ENCODE measurements around the gene TXN.
A peak's percentile ranks its signal among the peaks of the same experiment; 100 is the strongest.
"Not testable (repeated sequence)": the region's sequence is repeated elsewhere in the genome, so short reads cannot be mapped to it uniquely, and the experiment has no call there.

TXN gene

DNA sequence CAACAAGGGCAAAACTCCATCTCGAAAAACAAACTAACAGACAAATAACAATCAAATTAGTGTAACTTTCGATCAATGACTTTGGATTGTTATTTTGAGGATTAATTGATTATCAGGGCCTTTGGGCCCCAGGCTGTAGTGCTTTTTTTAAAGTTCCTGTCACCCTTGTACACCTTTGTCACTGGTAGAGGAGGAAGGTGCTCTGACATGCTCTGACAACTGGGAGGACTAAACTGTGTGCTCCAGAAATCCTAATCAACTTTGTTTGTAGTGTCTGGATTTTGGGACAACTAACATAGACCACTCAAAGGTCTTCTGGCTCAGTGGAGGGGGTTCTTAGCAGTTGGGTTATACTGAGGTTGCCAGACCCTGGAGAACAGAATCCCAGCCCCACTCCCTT is 1.8 kb downstream of the TXN start:
- ChIA-PET POLR2A (no interaction called here), CTCF (no interaction called here)
- DNase-seq (ENCODE audit: extremely low spot score), result no peak
- TF ChIP-seq BHLHE40 (IDR thresholded peaks at IDR 0.05; ENCODE audit: borderline replicate concordance), result no peak
- no peak for TF ChIP-seq SUZ12 (IDR thresholded peaks at IDR 0.05)
- no peak for TF ChIP-seq ZNF384 (IDR thresholded peaks at IDR 0.05)
- TF ChIP-seq TARDBP (IDR thresholded peaks at IDR 0.05), result no peak
- TF ChIP-seq PKNOX1 (IDR thresholded peaks at IDR 0.05), result no peak
- TF ChIP-seq L3MBTL2 (conservative IDR thresholded peaks at IDR 0.05), result no peak
- TF ChIP-seq CTBP1 (IDR thresholded peaks at IDR 0.05; ENCODE audit: borderline replicate concordance), result no peak
- TF ChIP-seq SP1 (IDR thresholded peaks at IDR 0.05), result no peak
- no peak for TF ChIP-seq FOXM1 (IDR thresholded peaks at IDR 0.05; ENCODE audit: borderline replicate concordance)
- no peak for TF ChIP-seq HDGF (IDR thresholded peaks at IDR 0.05; ENCODE audit: borderline replicate concordance)
- TF ChIP-seq FOXA1 (IDR thresholded peaks at IDR 0.05), result no peak
- no peak for TF ChIP-seq ARNT (IDR thresholded peaks at IDR 0.05)
- TF ChIP-seq FOXK2 (IDR thresholded peaks at IDR 0.05), result no peak
- TF ChIP-seq NFRKB (IDR thresholded peaks at IDR 0.05), result no peak
- TF ChIP-seq LEF1 (IDR thresholded peaks at IDR 0.05; ENCODE audit: borderline replicate concordance), result no peak
- no peak for TF ChIP-seq ELF4 (IDR thresholded peaks at IDR 0.05)

DNA sequence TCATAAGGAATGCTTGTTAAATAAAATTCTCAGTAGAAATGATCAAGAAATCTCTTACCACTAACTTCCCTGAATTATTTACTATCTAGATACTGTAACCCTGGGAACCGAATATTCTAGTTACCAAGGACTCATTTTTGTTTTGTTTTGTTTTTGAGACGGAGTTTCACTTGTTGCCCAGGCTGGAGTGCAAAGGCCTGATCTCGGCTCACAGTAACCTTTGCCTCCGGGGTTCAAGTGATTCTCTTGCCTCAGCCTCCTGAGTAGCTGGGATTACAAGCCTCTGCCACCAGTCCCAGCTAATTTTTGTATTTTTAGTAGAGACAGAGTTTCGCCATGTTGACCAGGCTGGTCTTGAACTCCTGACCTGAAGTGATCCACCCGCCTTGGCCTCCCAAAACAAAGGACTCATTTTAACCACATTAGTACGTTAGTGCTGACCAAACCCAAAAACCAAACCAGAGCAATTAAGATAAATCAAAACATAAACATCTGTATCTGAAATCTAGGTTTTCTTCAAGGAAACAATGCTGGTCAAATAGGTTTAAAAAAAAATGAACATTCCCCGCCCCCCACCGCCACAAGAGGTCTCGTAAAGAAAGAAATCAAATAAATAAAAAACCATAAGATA is 3.7 kb downstream of the TXN start:
- TF ChIP-seq FOXA1 (IDR thresholded peaks at IDR 0.05), result no peak
- peak; percentile 54; the same call in 1 of the 2 replicates for TF ChIP-seq ZNF384 (IDR thresholded peaks at IDR 0.05)
- TF ChIP-seq HDGF (IDR thresholded peaks at IDR 0.05; ENCODE audit: borderline replicate concordance), result no peak
- TF ChIP-seq CTBP1 (IDR thresholded peaks at IDR 0.05; ENCODE audit: borderline replicate concordance), result no peak
- no peak for TF ChIP-seq ELF4 (IDR thresholded peaks at IDR 0.05)
- TF ChIP-seq BHLHE40 (IDR thresholded peaks at IDR 0.05; ENCODE audit: borderline replicate concordance), result no peak
- DNase-seq (ENCODE audit: extremely low spot score), result no peak
- ChIA-PET POLR2A (no interaction called here), CTCF (no interaction called here)

DNA sequence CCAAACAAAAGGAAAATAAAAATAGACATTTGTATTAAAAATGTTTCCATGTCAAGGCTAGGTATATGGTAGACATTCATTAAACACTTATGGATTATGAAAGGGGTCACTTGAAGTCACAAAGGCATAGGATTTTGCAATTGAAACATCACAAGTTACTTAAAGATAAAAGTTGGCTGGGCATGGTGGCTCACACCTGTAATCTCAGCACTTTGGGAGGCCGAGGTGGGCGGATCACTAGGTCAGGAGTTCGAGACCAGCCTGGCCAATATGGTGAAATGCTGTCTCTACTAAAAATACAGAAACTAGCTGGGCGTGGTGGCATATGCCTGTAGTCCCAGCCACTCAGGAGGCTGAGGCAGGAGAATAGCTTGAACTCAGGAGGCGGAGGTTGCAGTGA is 4.5 kb downstream of the TXN start:
- POLR2A ChIA-PET; CTCF ChIA-PET; DNase-seq (ENCODE audit: extremely low spot score): not testable (repeated sequence)

DNA sequence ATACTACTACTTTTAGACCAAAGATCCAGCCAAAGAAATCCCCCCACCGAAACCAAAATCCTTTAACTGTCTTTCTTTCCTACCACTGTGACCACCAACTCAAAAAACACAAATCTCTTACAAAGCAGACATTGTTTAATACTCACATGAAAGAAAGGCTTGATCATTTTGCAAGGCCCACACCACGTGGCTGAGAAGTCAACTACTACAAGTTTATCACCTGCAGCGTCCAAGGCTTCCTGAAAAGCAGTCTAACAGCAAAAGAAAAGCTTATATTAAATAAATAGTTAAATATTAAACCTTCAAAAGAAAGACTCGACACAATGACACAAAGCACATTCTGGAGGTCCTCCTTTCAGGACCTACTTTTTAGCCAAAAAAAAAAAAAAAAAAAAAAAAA is 5.1 kb downstream of the TXN start:
- TF ChIP-seq FOXA1 (IDR thresholded peaks at IDR 0.05) (no peak), SP1 (IDR thresholded peaks at IDR 0.05) (no peak), CTBP1 (IDR thresholded peaks at IDR 0.05; ENCODE audit: borderline replicate concordance) (no peak), SUZ12 (IDR thresholded peaks at IDR 0.05) (no peak), FOXK2 (IDR thresholded peaks at IDR 0.05) (no peak), FOXM1 (IDR thresholded peaks at IDR 0.05; ENCODE audit: borderline replicate concordance) (no peak), L3MBTL2 (conservative IDR thresholded peaks at IDR 0.05) (no peak), TARDBP (IDR thresholded peaks at IDR 0.05) (no peak), PKNOX1 (IDR thresholded peaks at IDR 0.05) (no peak), HDGF (IDR thresholded peaks at IDR 0.05; ENCODE audit: borderline replicate concordance) (no peak), BHLHE40 (IDR thresholded peaks at IDR 0.05; ENCODE audit: borderline replicate concordance) (no peak), ELF4 (IDR thresholded peaks at IDR 0.05) (no peak), ZNF384 (IDR thresholded peaks at IDR 0.05) (no peak), NFRKB (IDR thresholded peaks at IDR 0.05) (no peak), ARNT (IDR thresholded peaks at IDR 0.05) (no peak), LEF1 (IDR thresholded peaks at IDR 0.05; ENCODE audit: borderline replicate concordance) (no peak)
- ChIA-PET POLR2A (no interaction called here), CTCF (no interaction called here)
- DNase-seq (ENCODE audit: extremely low spot score), result no peak

GRCh38 chr9:110249603-110250002 is 6.7 kb downstream of the TXN start:
- CTCF ChIA-PET, result no interaction called here
- no peak for TF ChIP-seq SP1 (IDR thresholded peaks at IDR 0.05)
- no peak for TF ChIP-seq FOXM1 (IDR thresholded peaks at IDR 0.05; ENCODE audit: borderline replicate concordance)
- no peak for TF ChIP-seq L3MBTL2 (conservative IDR thresholded peaks at IDR 0.05)
- no peak for TF ChIP-seq BHLHE40 (IDR thresholded peaks at IDR 0.05; ENCODE audit: borderline replicate concordance)
- TF ChIP-seq NFRKB (IDR thresholded peaks at IDR 0.05), result no peak
- TF ChIP-seq LEF1 (IDR thresholded peaks at IDR 0.05; ENCODE audit: borderline replicate concordance), result no peak
- no peak for TF ChIP-seq FOXK2 (IDR thresholded peaks at IDR 0.05)
- TF ChIP-seq FOXA1 (IDR thresholded peaks at IDR 0.05), result no peak
- TF ChIP-seq TARDBP (IDR thresholded peaks at IDR 0.05), result no peak
- TF ChIP-seq ARNT (IDR thresholded peaks at IDR 0.05), result no peak
- TF ChIP-seq ZNF384 (IDR thresholded peaks at IDR 0.05), result no peak
- TF ChIP-seq SUZ12 (IDR thresholded peaks at IDR 0.05), result no peak
- no peak for TF ChIP-seq CTBP1 (IDR thresholded peaks at IDR 0.05; ENCODE audit: borderline replicate concordance)
- TF ChIP-seq PKNOX1 (IDR thresholded peaks at IDR 0.05), result no peak
- no peak for TF ChIP-seq ELF4 (IDR thresholded peaks at IDR 0.05)
- no peak for TF ChIP-seq HDGF (IDR thresholded peaks at IDR 0.05; ENCODE audit: borderline replicate concordance)
- POLR2A ChIA-PET, result no interaction called here
- no peak for DNase-seq (ENCODE audit: extremely low spot score)

- no peak for TF ChIP-seq SUZ12 (IDR thresholded peaks at IDR 0.05)
- no peak for TF ChIP-seq ELF4 (IDR thresholded peaks at IDR 0.05)
- TF ChIP-seq ARNT (IDR thresholded peaks at IDR 0.05), result no peak
- no peak for TF ChIP-seq CTBP1 (IDR thresholded peaks at IDR 0.05; ENCODE audit: borderline replicate concordance)
- no peak for TF ChIP-seq FOXK2 (IDR thresholded peaks at IDR 0.05)
- TF ChIP-seq ZNF384 (IDR thresholded peaks at IDR 0.05), result no peak
These were observed 7.9 kb downstream of the TXN start for GRCh38 chr9:110248361-110248760.

More at GRCh38 chr9:110248361-110248760, 7.9 kb downstream of the TXN start:
- POLR2A ChIA-PET, result interaction anchor here (1.6 kb wide), 1 partner anchor 8 kb away, joined by 4 read pairs; the partner anchor contains the start of gene TXN
- CTCF ChIA-PET, result no interaction called here
- DNase-seq (ENCODE audit: extremely low spot score), result no peak
